Ishikawa (cell line): ENCODE data around the gene VSX2.

Experiments used
- CEBPB ChIP-seq: IDR thresholded peaks from 2 replicates; pipeline ENCODE4 v1.6.1; 2012
- EP300 ChIP-seq: IDR thresholded peaks from 2 replicates; pipeline ENCODE4 v1.6.1; 2012; ENCODE audit warnings: borderline replicate concordance
- FOXM1 ChIP-seq: IDR thresholded peaks from 2 replicates; pipeline ENCODE4 v1.6.1; 2012; ENCODE audit warnings: low read depth, borderline replicate concordance
- NFIC ChIP-seq: IDR thresholded peaks from 2 replicates; pipeline ENCODE4 v1.6.1; 2012
- RAD21 ChIP-seq: IDR thresholded peaks from 2 replicates; pipeline ENCODE4 v1.6.1; 2012; ENCODE audit warnings: low read depth
- TAF1 ChIP-seq: IDR thresholded peaks from 2 replicates; pipeline ENCODE4 v1.6.1; 2012; ENCODE audit warnings: low read depth, mild to moderate bottlenecking
- TCF12 ChIP-seq: IDR thresholded peaks from 2 replicates; pipeline ENCODE4 v1.6.1; 2012; ENCODE audit warnings: low read depth
- TEAD4 ChIP-seq: IDR thresholded peaks from 2 replicates; pipeline ENCODE4 v1.6.1; 2012
- YY1 ChIP-seq: IDR thresholded peaks from 2 replicates; pipeline ENCODE4 v1.6.1; 2012; ENCODE audit warnings: low read depth
- ZBTB7A ChIP-seq: IDR thresholded peaks from 2 replicates; pipeline ENCODE4 v1.6.1; 2012; ENCODE audit warnings: low read depth
- TF ChIP-seq, protein P1 (sequence below): IDR thresholded peaks from 2 replicates; pipeline ENCODE4 v1.6.1; 2012
- TF ChIP-seq, protein P2 (sequence below): IDR thresholded peaks from 2 replicates; pipeline ENCODE4 v1.6.1; 2012; ENCODE audit warnings: low read depth, mild to moderate bottlenecking

DNA sequence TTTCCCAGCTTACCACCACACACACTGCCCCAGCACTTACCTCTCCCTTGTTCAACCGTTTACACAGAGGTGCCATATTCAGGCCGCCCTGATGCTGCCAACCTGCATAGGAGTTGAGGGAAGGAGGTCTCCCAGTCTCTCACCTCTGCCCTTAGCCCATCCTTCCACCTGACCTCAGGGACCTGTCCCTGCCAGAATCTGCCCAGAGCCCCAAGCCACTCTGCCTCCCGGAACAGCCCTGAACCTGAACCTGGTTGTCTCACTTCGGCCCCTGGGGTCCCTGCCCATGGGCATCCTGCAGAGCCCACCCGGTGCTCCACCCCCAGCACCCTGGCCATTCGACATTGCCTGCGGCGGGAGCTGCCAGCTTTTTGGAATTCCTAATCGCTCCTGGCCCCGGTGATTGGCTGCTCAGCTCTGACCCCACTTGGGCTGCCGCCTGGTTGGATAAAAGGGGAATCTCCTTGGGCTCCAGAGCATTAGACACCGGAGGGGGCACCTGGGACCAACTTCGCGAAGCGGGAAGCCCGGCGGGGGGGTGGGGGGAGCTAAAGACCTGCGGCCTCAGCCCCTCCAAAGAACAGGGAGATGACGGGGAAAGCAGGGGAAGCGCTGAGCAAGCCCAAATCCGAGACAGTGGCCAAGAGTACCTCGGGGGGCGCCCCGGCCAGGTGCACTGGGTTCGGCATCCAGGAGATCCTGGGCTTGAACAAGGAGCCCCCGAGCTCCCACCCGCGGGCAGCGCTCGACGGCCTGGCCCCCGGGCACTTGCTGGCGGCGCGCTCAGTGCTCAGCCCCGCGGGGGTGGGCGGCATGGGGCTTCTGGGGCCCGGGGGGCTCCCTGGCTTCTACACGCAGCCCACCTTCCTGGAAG is at the start of gene VSX2:
- TF ChIP-seq TEAD4 (no peak), RAD21 (no peak), TAF1 (no peak), TCF12 (no peak), CEBPB (no peak), YY1 (no peak), NFIC (no peak), FOXM1 (no peak), EP300 (no peak), ZBTB7A (no peak)
- TF ChIP-seq, protein P1, sequence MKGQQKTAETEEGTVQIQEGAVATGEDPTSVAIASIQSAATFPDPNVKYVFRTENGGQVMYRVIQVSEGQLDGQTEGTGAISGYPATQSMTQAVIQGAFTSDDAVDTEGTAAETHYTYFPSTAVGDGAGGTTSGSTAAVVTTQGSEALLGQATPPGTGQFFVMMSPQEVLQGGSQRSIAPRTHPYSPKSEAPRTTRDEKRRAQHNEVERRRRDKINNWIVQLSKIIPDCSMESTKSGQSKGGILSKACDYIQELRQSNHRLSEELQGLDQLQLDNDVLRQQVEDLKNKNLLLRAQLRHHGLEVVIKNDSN: no peak
- TF ChIP-seq, protein P2, sequence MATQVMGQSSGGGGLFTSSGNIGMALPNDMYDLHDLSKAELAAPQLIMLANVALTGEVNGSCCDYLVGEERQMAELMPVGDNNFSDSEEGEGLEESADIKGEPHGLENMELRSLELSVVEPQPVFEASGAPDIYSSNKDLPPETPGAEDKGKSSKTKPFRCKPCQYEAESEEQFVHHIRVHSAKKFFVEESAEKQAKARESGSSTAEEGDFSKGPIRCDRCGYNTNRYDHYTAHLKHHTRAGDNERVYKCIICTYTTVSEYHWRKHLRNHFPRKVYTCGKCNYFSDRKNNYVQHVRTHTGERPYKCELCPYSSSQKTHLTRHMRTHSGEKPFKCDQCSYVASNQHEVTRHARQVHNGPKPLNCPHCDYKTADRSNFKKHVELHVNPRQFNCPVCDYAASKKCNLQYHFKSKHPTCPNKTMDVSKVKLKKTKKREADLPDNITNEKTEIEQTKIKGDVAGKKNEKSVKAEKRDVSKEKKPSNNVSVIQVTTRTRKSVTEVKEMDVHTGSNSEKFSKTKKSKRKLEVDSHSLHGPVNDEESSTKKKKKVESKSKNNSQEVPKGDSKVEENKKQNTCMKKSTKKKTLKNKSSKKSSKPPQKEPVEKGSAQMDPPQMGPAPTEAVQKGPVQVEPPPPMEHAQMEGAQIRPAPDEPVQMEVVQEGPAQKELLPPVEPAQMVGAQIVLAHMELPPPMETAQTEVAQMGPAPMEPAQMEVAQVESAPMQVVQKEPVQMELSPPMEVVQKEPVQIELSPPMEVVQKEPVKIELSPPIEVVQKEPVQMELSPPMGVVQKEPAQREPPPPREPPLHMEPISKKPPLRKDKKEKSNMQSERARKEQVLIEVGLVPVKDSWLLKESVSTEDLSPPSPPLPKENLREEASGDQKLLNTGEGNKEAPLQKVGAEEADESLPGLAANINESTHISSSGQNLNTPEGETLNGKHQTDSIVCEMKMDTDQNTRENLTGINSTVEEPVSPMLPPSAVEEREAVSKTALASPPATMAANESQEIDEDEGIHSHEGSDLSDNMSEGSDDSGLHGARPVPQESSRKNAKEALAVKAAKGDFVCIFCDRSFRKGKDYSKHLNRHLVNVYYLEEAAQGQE: no peak
